HepG2 (cell line): ENCODE measurements around the gene ANK3. TPM values are rescaled to one million over a fixed set of nuclear protein-coding genes. Genes with fewer than 3 reads are reported as not detected.

Experiments used
- ATAC-seq: fragments of 200-7000 bp; cut with Tn5 transposase; 3 replicates; pipeline ENCODE4 v1.9.1; 2020; ENCODE audit warnings: mild to moderate bottlenecking, moderate library complexity
- BruUV-seq: library from RNA; stranded (reverse); fragments of 400-500 nt; replicated peaks from 2 replicates; lab custom pipeline; 2021; lab: Mats Ljungman, UMichigan
- CTCF ChIA-PET: fragments of 300-600 bp; formaldehyde crosslinking; extraction: SDS; loops from one replicate; lab custom pipeline; 2021; ENCODE audit warnings: low total read pairs, inconsistent platforms, low intra/inter-chr PET ratio; lab: Yijun Ruan, JAX
- POLR2A ChIA-PET: fragments of 350-600 bp; sonication (Branson Sonifier 250); formaldehyde crosslinking; loops from one replicate; lab custom pipeline; 2020; ENCODE audit warnings: antibody characterized with exemption, inconsistent platforms; lab: Yijun Ruan, JAX
- DNase-seq: peaks from one replicate; pipeline ENCODE4 v3.0.0-alpha.2; 2015; ENCODE audit warnings: low spot score
- FAIRE-seq: peaks from 3 replicates; lab custom pipeline; 2011; peaks lifted over from hg19 to GRCh38; lab: Jason Lieb, UNC
- H2AFZ ChIP-seq: one replicate; pipeline ENCODE4 v1.6.1; 2011; ENCODE audit warnings: low read length, inconsistent platforms
- H3K27ac ChIP-seq: fragments of 300-600 bp; 3 replicates; pipeline ENCODE4 v1.8.0; 2011; ENCODE audit warnings: mixed run types, mild to moderate bottlenecking, mixed read lengths, low read length, inconsistent platforms; ENCODE audit not compliant: insufficient read depth; ENCODE audit errors: extremely low read length
- H3K27me3 ChIP-seq, 2 experiments: fragments of 200-600 bp in 1 of 2; 2 replicates in 1 of 2; 3 replicates in 1 of 2; pipeline versions ENCODE4 v1.6.0 to v1.8.0; 2011; ENCODE audit warnings: low read length in 2 of 2, mild to moderate bottlenecking in 2 of 2, moderate library complexity in 2 of 2, inconsistent platforms in 1 of 2; ENCODE audit not compliant: insufficient read depth in 2 of 2, control insufficient read depth in 1 of 2
- H3K36me3 ChIP-seq, 2 experiments: fragments of 200-600 bp in 1 of 2; replicated peaks in 1 of 2; 2 replicates in 1 of 2; 3 replicates in 1 of 2; pipeline versions ENCODE4 v1.5.1 to v1.8.0; 2011; ENCODE audit warnings: low read length in 2 of 2, inconsistent platforms in 1 of 2; ENCODE audit not compliant: insufficient read depth in 2 of 2, control insufficient read depth in 1 of 2
- H3K4me1 ChIP-seq: 2 replicates; pipeline ENCODE4 v1.5.1; 2012; ENCODE audit warnings: low read length, inconsistent platforms; ENCODE audit not compliant: insufficient read depth
- H3K4me2 ChIP-seq: 2 replicates; pipeline ENCODE4 v1.6.0; 2011; ENCODE audit warnings: low read depth, low read length, inconsistent platforms
- H3K4me3 ChIP-seq, 3 experiments: fragments of 200-600 bp in 1 of 3; sonication (generic), shearing (Covaris generic) in 1 of 3; replicated peaks in 1 of 3; 2 replicates each; pipeline ENCODE4 v1.5.1; 2011 to 2016; ENCODE audit warnings: low read length in 3 of 3, inconsistent platforms in 2 of 3, low read depth in 2 of 3, mild to moderate bottlenecking in 2 of 3, control low read depth in 1 of 3, mixed read lengths in 1 of 3; ENCODE audit not compliant: insufficient read depth in 1 of 3
- H3K79me2 ChIP-seq: one replicate; pipeline ENCODE4 v1.6.1; 2011; ENCODE audit warnings: low read length, inconsistent platforms; ENCODE audit not compliant: insufficient read depth
- H3K9ac ChIP-seq: 2 replicates; pipeline ENCODE4 v1.6.0; 2011; ENCODE audit warnings: mild to moderate bottlenecking, low read depth, low read length, inconsistent platforms; ENCODE audit not compliant: insufficient read depth
- H3K9me3 ChIP-seq: 2 replicates; pipeline ENCODE4 v1.5.1; 2012; ENCODE audit warnings: mild to moderate bottlenecking, low read length
- H4K20me1 ChIP-seq: 2 replicates; pipeline ENCODE4 v1.6.0; 2011; ENCODE audit warnings: inconsistent platforms, mild to moderate bottlenecking, low read length, moderate library complexity; ENCODE audit not compliant: insufficient read depth
- FOXK2 ChIP-seq: fragments of 450-650 bp; IDR thresholded peaks from 2 replicates; pipeline ENCODE4 v1.6.1; 2016
- FOXO1 ChIP-seq: sonication (generic); formaldehyde crosslinking; IDR thresholded peaks from 2 replicates; pipeline ENCODE4 v1.4.0; 2020; ENCODE audit warnings: missing genetic modification reagents
- GZF1 ChIP-seq: sonication (generic); formaldehyde crosslinking; IDR thresholded peaks from 2 replicates; pipeline ENCODE4 v1.5.1; 2020; ENCODE audit warnings: mild to moderate bottlenecking, missing genetic modification reagents
- IRF2 ChIP-seq: IDR thresholded peaks from 2 replicates; pipeline ENCODE4 v1.6.1; 2018; ENCODE audit warnings: missing genetic modification reagents, missing compliant biosample characterization
- MTA3 ChIP-seq: sonication (generic); formaldehyde crosslinking; IDR thresholded peaks from 2 replicates; pipeline ENCODE4 v1.4.0; 2020; ENCODE audit warnings: missing genetic modification reagents
- MTF2 ChIP-seq: sonication (generic); formaldehyde crosslinking; IDR thresholded peaks from 2 replicates; pipeline ENCODE4 v1.5.0; 2020; ENCODE audit warnings: missing genetic modification reagents, borderline replicate concordance
- NBN ChIP-seq: fragments of 450-650 bp; conservative IDR thresholded peaks from 2 replicates; pipeline ENCODE4 v1.6.1; 2017
- PHF21A ChIP-seq: sonication (generic); formaldehyde crosslinking; IDR thresholded peaks from 2 replicates; pipeline ENCODE4 v1.5.0; 2020; ENCODE audit warnings: mild to moderate bottlenecking, missing genetic modification reagents
- SP2 ChIP-seq: sonication (generic); formaldehyde crosslinking; IDR thresholded peaks from 2 replicates; pipeline ENCODE4 v1.5.1; 2020; ENCODE audit warnings: mild to moderate bottlenecking, missing genetic modification reagents
- ZNF546 ChIP-seq: sonication (generic); formaldehyde crosslinking; conservative IDR thresholded peaks from 2 replicates; pipeline ENCODE4 v1.8.1; 2023; ENCODE audit warnings: mild to moderate bottlenecking, missing genetic modification reagents
- ZNF652 ChIP-seq: IDR thresholded peaks from 2 replicates; pipeline ENCODE4 v1.6.1; 2016; ENCODE audit warnings: low read depth, borderline replicate concordance
- ZNF891 ChIP-seq: sonication (generic); formaldehyde crosslinking; IDR thresholded peaks from 2 replicates; pipeline ENCODE4 v1.5.0; 2020; ENCODE audit warnings: mild to moderate bottlenecking, missing genetic modification reagents
- WGBS: methylation state at CpG from one replicate; pipeline ENCODE4 v1.1.6; 2017; ENCODE audit warnings: low lambda C conversion rate; 5-methylcytosine and 5-hydroxymethylcytosine counted together
- in situ Hi-C: cut with HindIII; loops from 2 replicates; pipeline ENCODE4 v1.10.0; 2017; ENCODE audit warnings: low pct_unique_long_range_greater_than_20kb; ENCODE audit not compliant: extremely low pct_ligation_motif_present
- intact Hi-C: fragments of 100-400 bp; cut with micrococcal nuclease; formaldehyde crosslinking; loops from one replicate; pipeline ENCODE4 v1.10.0; 2022; ENCODE audit not compliant: unreplicated experiment
- polyA plus RNA-seq, 8 experiments: library from polyadenylated mRNA; depleted of rRNA in 3 of 8; stranded (reverse) in 7 of 8; unstranded in 1 of 8; fragments of >200 nt; fragmentation: Illumina TruSeq in 4 of 8; extraction: Trizol in 4 of 8; gene quantifications; 2 replicates each; pipeline versions ENCODE4 v1.2.1 to v1.2.3, GENCODE V29; 2011 to 2016; ENCODE audit warnings: low read depth in 4 of 8, missing spikeins in 1 of 8, mixed read lengths in 1 of 8; ENCODE audit not compliant: insufficient read depth in 1 of 8
- total RNA-seq, 5 experiments: library from RNA; depleted of rRNA; stranded (reverse); fragments of >200 nt; fragmentation: Illumina TruSeq; extraction: Trizol; gene quantifications; 2 replicates each; pipeline ENCODE4 v1.2.3, GENCODE V29; 2016; ENCODE audit warnings: low read depth in 1 of 5
- TF ChIP-seq, protein P1 (sequence below): sonication (generic); formaldehyde crosslinking; IDR thresholded peaks from 2 replicates; pipeline ENCODE4 v1.4.0; 2020; ENCODE audit warnings: missing genetic modification reagents
- TF ChIP-seq, protein P2 (sequence below): sonication (generic); formaldehyde crosslinking; IDR thresholded peaks from 2 replicates; pipeline ENCODE4 v1.9.0; 2021; ENCODE audit warnings: missing genetic modification reagents, mild to moderate bottlenecking, borderline replicate concordance
- TF ChIP-seq, protein P3 (sequence below): sonication (generic); formaldehyde crosslinking; IDR thresholded peaks from 2 replicates; pipeline ENCODE4 v1.4.0; 2020; ENCODE audit warnings: missing genetic modification reagents

ANK3 gene
- total and polyA plus RNA-seq, 2 of the 13 experiments (the other 11 are each of a cell fraction or from before 2014, with no cell fraction given) = not detected

DNA sequence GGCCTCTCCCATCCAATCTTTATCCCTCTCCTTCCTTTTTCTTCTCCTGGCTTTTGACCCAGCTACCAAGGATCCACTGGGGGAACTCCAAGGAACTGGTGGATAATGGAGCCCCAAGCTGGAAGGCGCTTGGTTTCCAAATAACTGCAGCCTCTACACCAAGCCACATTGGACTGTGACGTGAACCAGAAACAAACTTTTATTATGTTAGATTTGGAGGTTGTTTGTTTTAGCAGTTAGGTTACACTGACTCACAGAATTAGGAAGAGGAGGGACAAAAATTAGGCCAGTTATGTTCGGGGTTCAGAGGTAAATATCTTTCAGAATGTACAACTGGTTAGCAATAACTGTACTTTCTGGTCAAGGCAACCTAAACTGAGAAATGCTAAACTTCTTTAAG, 21.3 kb upstream of the ANK3 start (continued):
- TF ChIP-seq, protein P1, sequence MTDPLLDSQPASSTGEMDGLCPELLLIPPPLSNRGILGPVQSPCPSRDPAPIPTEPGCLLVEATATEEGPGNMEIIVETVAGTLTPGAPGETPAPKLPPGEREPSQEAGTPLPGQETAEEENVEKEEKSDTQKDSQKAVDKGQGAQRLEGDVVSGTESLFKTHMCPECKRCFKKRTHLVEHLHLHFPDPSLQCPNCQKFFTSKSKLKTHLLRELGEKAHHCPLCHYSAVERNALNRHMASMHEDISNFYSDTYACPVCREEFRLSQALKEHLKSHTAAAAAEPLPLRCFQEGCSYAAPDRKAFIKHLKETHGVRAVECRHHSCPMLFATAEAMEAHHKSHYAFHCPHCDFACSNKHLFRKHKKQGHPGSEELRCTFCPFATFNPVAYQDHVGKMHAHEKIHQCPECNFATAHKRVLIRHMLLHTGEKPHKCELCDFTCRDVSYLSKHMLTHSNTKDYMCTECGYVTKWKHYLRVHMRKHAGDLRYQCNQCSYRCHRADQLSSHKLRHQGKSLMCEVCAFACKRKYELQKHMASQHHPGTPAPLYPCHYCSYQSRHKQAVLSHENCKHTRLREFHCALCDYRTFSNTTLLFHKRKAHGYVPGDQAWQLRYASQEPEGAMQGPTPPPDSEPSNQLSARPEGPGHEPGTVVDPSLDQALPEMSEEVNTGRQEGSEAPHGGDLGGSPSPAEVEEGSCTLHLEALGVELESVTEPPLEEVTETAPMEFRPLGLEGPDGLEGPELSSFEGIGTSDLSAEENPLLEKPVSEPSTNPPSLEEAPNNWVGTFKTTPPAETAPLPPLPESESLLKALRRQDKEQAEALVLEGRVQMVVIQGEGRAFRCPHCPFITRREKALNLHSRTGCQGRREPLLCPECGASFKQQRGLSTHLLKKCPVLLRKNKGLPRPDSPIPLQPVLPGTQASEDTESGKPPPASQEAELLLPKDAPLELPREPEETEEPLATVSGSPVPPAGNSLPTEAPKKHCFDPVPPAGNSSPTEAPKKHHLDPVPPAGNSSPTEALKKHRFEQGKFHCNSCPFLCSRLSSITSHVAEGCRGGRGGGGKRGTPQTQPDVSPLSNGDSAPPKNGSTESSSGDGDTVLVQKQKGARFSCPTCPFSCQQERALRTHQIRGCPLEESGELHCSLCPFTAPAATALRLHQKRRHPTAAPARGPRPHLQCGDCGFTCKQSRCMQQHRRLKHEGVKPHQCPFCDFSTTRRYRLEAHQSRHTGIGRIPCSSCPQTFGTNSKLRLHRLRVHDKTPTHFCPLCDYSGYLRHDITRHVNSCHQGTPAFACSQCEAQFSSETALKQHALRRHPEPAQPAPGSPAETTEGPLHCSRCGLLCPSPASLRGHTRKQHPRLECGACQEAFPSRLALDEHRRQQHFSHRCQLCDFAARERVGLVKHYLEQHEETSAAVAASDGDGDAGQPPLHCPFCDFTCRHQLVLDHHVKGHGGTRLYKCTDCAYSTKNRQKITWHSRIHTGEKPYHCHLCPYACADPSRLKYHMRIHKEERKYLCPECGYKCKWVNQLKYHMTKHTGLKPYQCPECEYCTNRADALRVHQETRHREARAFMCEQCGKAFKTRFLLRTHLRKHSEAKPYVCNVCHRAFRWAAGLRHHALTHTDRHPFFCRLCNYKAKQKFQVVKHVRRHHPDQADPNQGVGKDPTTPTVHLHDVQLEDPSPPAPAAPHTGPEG (CRISPR knock-in tag) = no peak

DNA sequence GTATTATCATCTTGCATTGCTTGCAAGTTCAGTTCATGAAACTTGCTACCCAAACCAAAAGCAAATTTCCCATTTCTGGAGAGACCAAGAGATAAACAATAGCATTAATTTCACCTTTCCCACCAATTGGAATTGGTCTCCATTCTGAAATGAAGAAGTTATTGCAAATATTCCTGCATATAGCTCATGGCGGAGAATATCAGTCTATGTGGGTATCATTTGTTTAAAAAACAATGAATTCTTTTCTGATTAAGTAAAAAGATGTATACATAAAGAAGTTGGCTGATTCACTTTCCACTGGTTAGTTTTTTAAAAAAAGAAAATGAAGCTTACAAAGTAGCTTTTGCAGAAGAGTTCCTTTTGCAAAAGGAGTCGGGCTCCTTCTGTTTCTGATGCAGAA, 19.5 kb upstream of the ANK3 start:
- no peaks in the 10 kb centered on the region for H3K36me3 ChIP-seq
- H2AFZ ChIP-seq = no peak overlapping the region
- no peak overlapping the region for H3K27ac ChIP-seq
- WGBS = 27% methylated on average over 2 of the region's 2 CpGs
- no peaks in the 10 kb centered on the region; a peak in 1 of 5 replicates for H3K27me3 ChIP-seq
- H3K4me3 ChIP-seq = no peak overlapping the region
- FAIRE-seq (no peak), ATAC-seq (no peak), DNase-seq (no peak)
- CTCF ChIA-PET = no interaction called here
- in situ Hi-C loops = no loop called here
- no peaks in the 10 kb centered on the region for H4K20me1 ChIP-seq
- H3K9ac ChIP-seq = no peak overlapping the region
- no peak overlapping the region for H3K4me2 ChIP-seq
- intact Hi-C loops = no loop called here
- H3K79me2 ChIP-seq = no peaks in the 10 kb centered on the region
- TF ChIP-seq NBN = no peak
- no peak for TF ChIP-seq MTA3
- TF ChIP-seq IRF2 (CRISPR knock-in tag) = no peak
- no peak for TF ChIP-seq SP2
- no peak for TF ChIP-seq ZNF546 (CRISPR knock-in tag)
- no peak for TF ChIP-seq FOXO1 (CRISPR knock-in tag)
- TF ChIP-seq GZF1 (CRISPR knock-in tag) = no peak
- no peak for TF ChIP-seq ZNF891 (CRISPR knock-in tag)
- no peak for TF ChIP-seq FOXK2
- no peak for TF ChIP-seq MTF2
- TF ChIP-seq, protein P2, sequence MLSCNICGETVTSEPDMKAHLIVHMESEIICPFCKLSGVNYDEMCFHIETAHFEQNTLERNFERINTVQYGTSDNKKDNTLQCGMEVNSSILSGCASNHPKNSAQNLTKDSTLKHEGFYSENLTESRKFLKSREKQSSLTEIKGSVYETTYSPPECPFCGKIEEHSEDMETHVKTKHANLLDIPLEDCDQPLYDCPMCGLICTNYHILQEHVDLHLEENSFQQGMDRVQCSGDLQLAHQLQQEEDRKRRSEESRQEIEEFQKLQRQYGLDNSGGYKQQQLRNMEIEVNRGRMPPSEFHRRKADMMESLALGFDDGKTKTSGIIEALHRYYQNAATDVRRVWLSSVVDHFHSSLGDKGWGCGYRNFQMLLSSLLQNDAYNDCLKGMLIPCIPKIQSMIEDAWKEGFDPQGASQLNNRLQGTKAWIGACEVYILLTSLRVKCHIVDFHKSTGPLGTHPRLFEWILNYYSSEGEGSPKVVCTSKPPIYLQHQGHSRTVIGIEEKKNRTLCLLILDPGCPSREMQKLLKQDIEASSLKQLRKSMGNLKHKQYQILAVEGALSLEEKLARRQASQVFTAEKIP (CRISPR knock-in tag) = no peak
- no peak for TF ChIP-seq PHF21A (CRISPR knock-in tag)
- no peak for TF ChIP-seq ZNF652
- TF ChIP-seq, protein P3, sequence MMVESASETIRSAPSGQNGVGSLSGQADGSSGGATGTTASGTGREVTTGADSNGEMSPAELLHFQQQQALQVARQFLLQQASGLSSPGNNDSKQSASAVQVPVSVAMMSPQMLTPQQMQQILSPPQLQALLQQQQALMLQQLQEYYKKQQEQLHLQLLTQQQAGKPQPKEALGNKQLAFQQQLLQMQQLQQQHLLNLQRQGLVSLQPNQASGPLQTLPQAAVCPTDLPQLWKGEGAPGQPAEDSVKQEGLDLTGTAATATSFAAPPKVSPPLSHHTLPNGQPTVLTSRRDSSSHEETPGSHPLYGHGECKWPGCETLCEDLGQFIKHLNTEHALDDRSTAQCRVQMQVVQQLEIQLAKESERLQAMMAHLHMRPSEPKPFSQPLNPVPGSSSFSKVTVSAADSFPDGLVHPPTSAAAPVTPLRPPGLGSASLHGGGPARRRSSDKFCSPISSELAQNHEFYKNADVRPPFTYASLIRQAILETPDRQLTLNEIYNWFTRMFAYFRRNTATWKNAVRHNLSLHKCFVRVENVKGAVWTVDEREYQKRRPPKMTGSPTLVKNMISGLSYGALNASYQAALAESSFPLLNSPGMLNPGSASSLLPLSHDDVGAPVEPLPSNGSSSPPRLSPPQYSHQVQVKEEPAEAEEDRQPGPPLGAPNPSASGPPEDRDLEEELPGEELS (CRISPR knock-in tag) = no peak
- POLR2A ChIA-PET = no interaction called here
- no peaks in the 10 kb centered on the region for H3K4me1 ChIP-seq
- no peaks in the 10 kb centered on the region for H3K9me3 ChIP-seq
- BruUV-seq = no TSS peak
